SK-N-DZ (cell line): Measurements from ENCODE around the gene CDK1.

Experiments
- DNase-seq: peaks from one replicate; pipeline ENCODE4 v3.0.0-alpha.2; 2015; ENCODE audit warnings: low spot score

Gene CDK1

GRCh38 chr10:60777696-60778213, 523 bp upstream of the CDK1 start:
- peak; percentile 25 for DNase-seq

GRCh38 chr10:60778971-60779796, 906 bp downstream of the CDK1 start:
- DNase-seq, result no peak

- DNase-seq, result no peak
These were observed 3.4 kb downstream of the CDK1 start for GRCh38 chr10:60781661-60782060.

- DNase-seq, result no peak
These were observed 6.4 kb downstream of the CDK1 start for GRCh38 chr10:60784641-60785040.

- DNase-seq, result no peak
These were observed 10.3 kb downstream of the CDK1 start for GRCh38 chr10:60788544-60788943.

- no peak for DNase-seq
These were observed 11.1 kb downstream of the CDK1 start for GRCh38 chr10:60789340-60789739.

GRCh38 chr10:60794953-60795352, 16.7 kb downstream of the CDK1 start:
- DNase-seq, result no peak

GRCh38 chr10:60795465-60796202, 17.4 kb downstream of the CDK1 start:
- no peak for DNase-seq

GRCh38 chr10:60796481-60796880, 18.2 kb downstream of the CDK1 start:
- no peak for DNase-seq

GRCh38 chr10:60797200-60797599, 18.9 kb downstream of the CDK1 start:
- no peak for DNase-seq

- DNase-seq, result no peak
These were observed 19.8 kb downstream of the CDK1 start for GRCh38 chr10:60798031-60798430.

- DNase-seq, result no peak
These were observed 20.6 kb downstream of the CDK1 start for GRCh38 chr10:60798870-60799269.

GRCh38 chr10:60799971-60800650, 21.8 kb downstream of the CDK1 start:
- DNase-seq, result no peak

GRCh38 chr10:60800918-60801317, 22.6 kb downstream of the CDK1 start:
- DNase-seq, result no peak

- no peak for DNase-seq
These were observed 23.2 kb downstream of the CDK1 start for GRCh38 chr10:60801522-60801921.

GRCh38 chr10:60803433-60803832, 25.2 kb downstream of the CDK1 start:
- DNase-seq, result no peak

- no peak for DNase-seq
These were observed 25.6 kb downstream of the CDK1 start for GRCh38 chr10:60803865-60804264.

- DNase-seq, result no peak
These were observed 28.6 kb downstream of the CDK1 start for GRCh38 chr10:60806921-60807320.

- no peak for DNase-seq
These were observed 29.2 kb downstream of the CDK1 start for GRCh38 chr10:60807499-60807898.

GRCh38 chr10:60808036-60808435, 29.8 kb downstream of the CDK1 start:
- DNase-seq, result no peak

- no peak for DNase-seq
These were observed 30.9 kb downstream of the CDK1 start for GRCh38 chr10:60809157-60809556.
